Ramos (cell line): ENCODE measurements around the gene TRIM24.

Experiments used
- in situ Hi-C: fragments of 300-500 bp; cut with MboI; formaldehyde crosslinking; loops from one replicate; pipeline ENCODE4 v1.14.3; 2022; ENCODE audit warnings: low sequenced_read_pairs; ENCODE audit not compliant: unreplicated experiment

The TRIM24 gene

GRCh38 chr7:138565451-138566114, 105.5 kb downstream of the TRIM24 start:
- in situ Hi-C loops, result no loop called here

GRCh38 chr7:138568655-138569054, 108.6 kb downstream of the TRIM24 start:
- in situ Hi-C loops, result no loop called here

- in situ Hi-C loops, result no loop called here
Measured at GRCh38 chr7:138569418-138569817, 109.4 kb downstream of the TRIM24 start.

- in situ Hi-C loops, result no loop called here
Measured at GRCh38 chr7:138570715-138571114, 110.7 kb downstream of the TRIM24 start.

GRCh38 chr7:138573741-138574140, 113.7 kb downstream of the TRIM24 start:
- in situ Hi-C loops, result no loop called here

GRCh38 chr7:138575897-138576428, 115.9 kb downstream of the TRIM24 start:
- in situ Hi-C loops, result no loop called here

GRCh38 chr7:138579136-138579535, 119.1 kb downstream of the TRIM24 start:
- in situ Hi-C loops, result no loop called here

- in situ Hi-C loops, result no loop called here
Measured at GRCh38 chr7:138579671-138580070, 119.6 kb downstream of the TRIM24 start.

- in situ Hi-C loops, result no loop called here
Measured at GRCh38 chr7:138581065-138581464, 121.0 kb downstream of the TRIM24 start.

GRCh38 chr7:138584283-138584682, 124.2 kb downstream of the TRIM24 start:
- in situ Hi-C loops, result no loop called here

GRCh38 chr7:138584696-138585095, 124.6 kb downstream of the TRIM24 start:
- in situ Hi-C loops, result no loop called here

GRCh38 chr7:138585283-138585993, 125.4 kb downstream of the TRIM24 start:
- in situ Hi-C loops, result no loop called here

GRCh38 chr7:138587485-138587884, 127.4 kb downstream of the TRIM24 start:
- in situ Hi-C loops, result no loop called here

GRCh38 chr7:138588986-138589385, 128.9 kb downstream of the TRIM24 start:
- in situ Hi-C loops, result no loop called here

GRCh38 chr7:138590154-138590553, 130.1 kb downstream of the TRIM24 start:
- in situ Hi-C loops, result no loop called here

- in situ Hi-C loops, result no loop called here
Measured at GRCh38 chr7:138595454-138595853, 135.4 kb downstream of the TRIM24 start.

- in situ Hi-C loops, result no loop called here
Measured at GRCh38 chr7:138602451-138602850, 142.4 kb downstream of the TRIM24 start.

- in situ Hi-C loops, result no loop called here
Measured at GRCh38 chr7:138603549-138604318, 143.7 kb downstream of the TRIM24 start.

- in situ Hi-C loops, result no loop called here
Measured at GRCh38 chr7:138606236-138606635, 146.2 kb downstream of the TRIM24 start.

- in situ Hi-C loops, result no loop called here
Measured at GRCh38 chr7:138607216-138608126, 147.4 kb downstream of the TRIM24 start.
